22Rv1 (cell line): Measurements from ENCODE around the gene CHIA.

ENCODE experiments used
- H3K27ac ChIP-seq: fragments of 450-650 bp; 2 replicates; pipeline ENCODE4 v1.5.1; 2017
- CTCF ChIP-seq: fragments of 450-650 bp; IDR thresholded peaks from 2 replicates; pipeline ENCODE4 v1.5.1; 2017; ENCODE audit warnings: mild to moderate bottlenecking
- ZFX ChIP-seq: fragments of 450-650 bp; IDR thresholded peaks from 2 replicates; pipeline ENCODE4 v1.6.1; 2017; ENCODE audit warnings: antibody characterized with exemption, borderline replicate concordance

CHIA gene

DNA sequence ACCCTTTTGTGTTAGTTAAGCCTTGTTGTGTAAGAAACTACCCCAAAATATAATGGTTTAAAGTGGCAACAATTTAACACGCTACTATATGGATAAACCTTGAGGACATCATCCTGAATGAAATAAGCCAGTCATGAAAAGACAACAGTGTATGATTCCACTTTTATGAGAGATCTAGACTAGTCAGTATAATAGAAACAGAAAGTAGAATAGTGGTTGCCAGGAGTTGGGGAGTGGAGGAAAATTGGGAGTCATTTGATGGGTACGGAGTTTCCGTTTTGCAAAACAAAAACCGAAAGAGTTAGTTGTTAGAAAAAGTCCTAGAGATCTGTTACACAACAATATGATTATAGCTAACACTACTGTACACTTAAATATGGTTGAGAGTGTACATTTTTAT is 16.0 kb upstream of the CHIA start:
- H3K27ac ChIP-seq: no peak overlapping the region
- TF ChIP-seq CTCF (no peak), ZFX (no peak)

DNA sequence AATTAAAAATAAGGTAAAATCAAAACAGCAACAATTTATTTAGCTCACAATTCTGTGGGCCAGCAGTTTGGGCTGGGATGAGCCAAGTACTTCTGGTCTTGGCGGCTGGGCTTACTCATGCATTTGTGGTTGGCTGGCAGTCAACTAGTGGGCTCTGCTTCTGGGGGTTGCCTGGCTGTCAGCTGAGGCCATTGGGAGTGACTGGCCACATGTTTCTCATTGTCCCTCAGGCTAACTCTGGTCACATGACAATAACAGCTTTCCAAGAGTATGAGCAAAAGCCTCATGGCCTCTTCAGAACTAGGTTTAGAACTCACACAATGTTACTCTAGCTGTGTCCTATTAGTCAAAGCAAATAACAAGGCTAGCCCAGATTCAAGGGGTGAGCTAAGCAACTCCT is 15.6 kb upstream of the CHIA start:
- no peak for TF ChIP-seq CTCF
- TF ChIP-seq ZFX: no peak
- H3K27ac ChIP-seq: no peak overlapping the region

DNA sequence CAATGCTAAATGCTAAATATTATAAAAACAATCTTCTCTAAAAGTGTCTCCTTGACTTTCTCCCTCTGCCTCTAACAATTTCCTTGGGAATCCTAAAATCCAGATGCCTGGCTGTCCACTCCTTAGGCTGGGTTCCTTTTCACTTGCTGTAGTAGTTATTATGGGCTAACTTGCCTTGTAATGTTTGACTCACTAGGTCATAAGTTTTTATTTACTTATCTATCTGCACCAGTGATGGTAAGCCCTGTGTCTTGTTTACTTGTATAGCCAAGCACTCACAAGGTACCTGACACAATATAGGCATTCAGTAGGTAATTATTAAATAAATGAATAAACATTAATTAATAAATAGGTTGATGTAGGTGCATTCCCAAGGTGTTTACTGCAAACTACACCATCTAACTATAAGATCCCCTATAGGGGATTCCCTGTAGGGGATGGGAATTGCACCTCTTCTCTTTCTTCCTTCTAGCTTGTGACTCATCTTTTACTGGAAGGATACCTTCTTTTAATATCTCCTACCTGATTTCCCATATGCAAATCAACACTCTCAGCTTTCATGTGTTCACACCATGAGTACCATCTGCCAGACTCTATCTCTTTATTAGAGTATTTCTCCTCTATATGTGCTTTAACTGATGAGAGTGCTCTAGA is 14.7 kb upstream of the CHIA start:
- H3K27ac ChIP-seq: no peak overlapping the region
- no peak for TF ChIP-seq ZFX
- no peak for TF ChIP-seq CTCF

DNA sequence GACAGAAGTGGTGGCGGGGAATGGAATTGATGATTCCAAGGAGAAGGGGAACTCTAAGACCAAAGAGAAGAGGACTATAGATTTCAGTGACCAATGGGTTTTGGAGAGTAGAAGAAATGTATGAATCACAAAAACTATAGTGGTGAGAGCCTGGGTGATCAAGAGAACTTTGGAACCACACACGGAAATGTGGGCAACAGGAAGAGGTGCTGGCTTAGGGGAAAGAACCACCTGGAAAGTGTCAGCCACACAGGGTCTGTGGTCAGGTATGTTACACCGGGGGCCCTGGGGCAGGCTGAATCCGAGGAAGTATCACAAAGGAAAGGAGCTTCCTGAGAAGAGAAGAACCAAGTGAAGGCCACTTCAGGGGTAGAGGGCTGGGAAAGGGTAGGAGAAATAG is 11.5 kb upstream of the CHIA start:
- TF ChIP-seq ZFX (no peak), CTCF (no peak)
- H3K27ac ChIP-seq: no peak overlapping the region

- no peak for TF ChIP-seq CTCF
- no peak overlapping the region for H3K27ac ChIP-seq
Measured at GRCh38 chr1:111280267-111280666, 10.4 kb upstream of the CHIA start.

GRCh38 chr1:111281411-111281810 is 9.2 kb upstream of the CHIA start:
- TF ChIP-seq CTCF (no peak), ZFX (no peak)

DNA sequence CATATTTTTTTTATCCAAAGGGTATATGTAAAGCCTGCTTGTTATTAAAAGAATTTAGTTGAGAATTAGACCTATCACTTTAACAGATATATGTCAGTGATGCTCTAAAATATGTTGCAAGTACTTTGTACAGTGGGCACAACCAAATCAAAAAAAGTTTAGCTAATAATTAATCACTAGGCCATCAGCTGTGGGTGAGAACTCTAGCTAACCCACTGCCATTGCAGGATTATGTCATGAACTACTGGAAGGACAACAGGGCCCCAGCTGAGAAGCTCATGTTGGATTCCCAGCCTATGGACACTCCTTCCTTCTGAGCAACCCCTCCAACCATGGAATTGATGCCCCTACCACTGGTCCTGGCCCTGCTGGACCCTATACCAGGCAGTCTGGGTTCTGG is 6.8 kb upstream of the CHIA start:
- TF ChIP-seq ZFX: no peak

More at GRCh38 chr1:111281411-111281810, 9.2 kb upstream of the CHIA start:
- H3K27ac ChIP-seq: no peak overlapping the region

GRCh38 chr1:111285879-111286278 is 4.8 kb upstream of the CHIA start:
- no peak for TF ChIP-seq ZFX
- H3K27ac ChIP-seq: no peak overlapping the region

More for the DNA sequence above, 6.8 kb upstream of the CHIA start:
- H3K27ac ChIP-seq: no peak overlapping the region
